Right lobe of liver (tissue), 4 donors: ENCODE measurements around the gene HES6.

Experiments used
- CTCF ChIP-seq, 4 donors: fragments of 200-600 bp in 3 of 4; fragments of 450-650 bp in 1 of 4; IDR thresholded peaks; one replicate each; pipeline versions ENCODE4 v1.5.1 to v1.8.0; 2016 to 2022; ENCODE audit warnings: antibody characterized with exemption in 4 of 4, mild to moderate bottlenecking in 2 of 4
- POLR2A ChIP-seq: fragments of 450-650 bp; IDR thresholded peaks from one replicate; pipeline ENCODE4 v1.6.1; 2017; ENCODE audit warnings: antibody characterized with exemption, mild to moderate bottlenecking
- donor health status: DM: no; HTN: no; CAD: no.
- donor health status: DM: no; HTN: no; CAD: no.
- donor health status: DM: no; HTN: yes; CAD: no.

- TF ChIP-seq CTCF (IDR thresholded peaks at IDR 0.05): no peak
- no peak for TF ChIP-seq POLR2A
Observed at GRCh38 chr2:238256111-238256510, 16.3 kb upstream of the HES6 start.
